ENCODE measurements around the gene EML4. TPM values are rescaled to one million over a fixed set of nuclear protein-coding genes. Genes with fewer than 3 reads are reported as not detected.

EML4 gene
- total and polyA plus RNA-seq, 10 of the 15 experiments (the other 5 are each of a cell fraction or from before 2014, with no cell fraction given) = 23.1 to 91.3 (median 77.4) TPM

DNA sequence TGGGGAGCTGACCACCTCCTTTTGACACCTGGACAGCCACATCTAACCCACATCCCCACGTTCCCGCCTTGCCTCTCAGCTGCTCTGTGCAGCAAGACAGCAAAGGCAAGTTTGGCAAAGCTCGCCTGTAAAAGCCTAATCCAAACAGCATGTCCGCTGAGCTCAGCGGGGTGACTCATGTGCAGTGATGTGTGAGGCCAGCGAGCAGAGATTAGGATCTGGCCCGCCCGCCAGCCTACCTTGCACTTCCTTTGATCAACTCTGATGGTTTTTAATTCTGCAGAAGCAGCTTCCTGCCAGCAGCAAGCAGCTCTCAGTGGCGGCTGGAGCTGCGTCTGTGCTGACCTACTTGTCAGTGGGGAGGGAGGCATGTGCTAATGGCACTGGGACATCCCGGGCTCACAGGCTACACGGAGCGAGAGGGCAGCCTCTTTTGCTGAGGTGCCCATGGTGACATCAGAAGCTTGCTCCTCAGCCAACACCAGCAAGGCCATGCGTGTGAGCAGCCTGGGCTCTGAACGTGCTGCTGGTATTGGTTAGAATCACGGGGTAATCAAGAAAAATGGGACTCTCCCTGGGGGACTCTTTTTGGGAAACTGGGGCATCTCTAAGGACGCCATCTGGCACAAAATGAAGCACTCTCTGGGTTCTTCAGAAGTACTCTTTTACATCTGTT, 36.0 kb upstream of the EML4 start (continued):
- no peak for TF ChIP-seq EP300 (IDR thresholded peaks at IDR 0.05; ENCODE audit: borderline replicate concordance in 1 of 2, control insufficient read depth in 1 of 2, low read depth in 2 of 2, low read length in 2 of 2)
- no peak for TF ChIP-seq MYC (IDR thresholded peaks at IDR 0.05; ENCODE audit: insufficient read depth, insufficient read length, insufficient replicate concordance, low read length, severe bottlenecking)
- TF ChIP-seq, protein P1, sequence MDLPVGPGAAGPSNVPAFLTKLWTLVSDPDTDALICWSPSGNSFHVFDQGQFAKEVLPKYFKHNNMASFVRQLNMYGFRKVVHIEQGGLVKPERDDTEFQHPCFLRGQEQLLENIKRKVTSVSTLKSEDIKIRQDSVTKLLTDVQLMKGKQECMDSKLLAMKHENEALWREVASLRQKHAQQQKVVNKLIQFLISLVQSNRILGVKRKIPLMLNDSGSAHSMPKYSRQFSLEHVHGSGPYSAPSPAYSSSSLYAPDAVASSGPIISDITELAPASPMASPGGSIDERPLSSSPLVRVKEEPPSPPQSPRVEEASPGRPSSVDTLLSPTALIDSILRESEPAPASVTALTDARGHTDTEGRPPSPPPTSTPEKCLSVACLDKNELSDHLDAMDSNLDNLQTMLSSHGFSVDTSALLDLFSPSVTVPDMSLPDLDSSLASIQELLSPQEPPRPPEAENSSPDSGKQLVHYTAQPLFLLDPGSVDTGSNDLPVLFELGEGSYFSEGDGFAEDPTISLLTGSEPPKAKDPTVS (IDR thresholded peaks at IDR 0.05; ENCODE audit: low read depth, low read length) = no peak
- TF ChIP-seq NFXL1 (IDR thresholded peaks at IDR 0.05; ENCODE audit: borderline replicate concordance) = no peak
- TF ChIP-seq ZNF274 (IDR thresholded peaks at IDR 0.05; ENCODE audit: insufficient read depth, insufficient read length) = no peak
- no peak for TF ChIP-seq RBBP5 (conservative IDR thresholded peaks at IDR 0.05)
- TF ChIP-seq, protein P2, sequence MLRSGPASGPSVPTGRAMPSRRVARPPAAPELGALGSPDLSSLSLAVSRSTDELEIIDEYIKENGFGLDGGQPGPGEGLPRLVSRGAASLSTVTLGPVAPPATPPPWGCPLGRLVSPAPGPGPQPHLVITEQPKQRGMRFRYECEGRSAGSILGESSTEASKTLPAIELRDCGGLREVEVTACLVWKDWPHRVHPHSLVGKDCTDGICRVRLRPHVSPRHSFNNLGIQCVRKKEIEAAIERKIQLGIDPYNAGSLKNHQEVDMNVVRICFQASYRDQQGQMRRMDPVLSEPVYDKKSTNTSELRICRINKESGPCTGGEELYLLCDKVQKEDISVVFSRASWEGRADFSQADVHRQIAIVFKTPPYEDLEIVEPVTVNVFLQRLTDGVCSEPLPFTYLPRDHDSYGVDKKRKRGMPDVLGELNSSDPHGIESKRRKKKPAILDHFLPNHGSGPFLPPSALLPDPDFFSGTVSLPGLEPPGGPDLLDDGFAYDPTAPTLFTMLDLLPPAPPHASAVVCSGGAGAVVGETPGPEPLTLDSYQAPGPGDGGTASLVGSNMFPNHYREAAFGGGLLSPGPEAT (IDR thresholded peaks at IDR 0.05; ENCODE audit: low read depth) = no peak
- TF ChIP-seq ZNF384 (IDR thresholded peaks at IDR 0.05; ENCODE audit: borderline replicate concordance, low read depth, low read length) = no peak
- no peak; the same call in 1 of the 2 replicates for TF ChIP-seq STAT1 (conservative IDR thresholded peaks at IDR 0.05)
- no peak for TF ChIP-seq SMARCA5 (IDR thresholded peaks at IDR 0.05)
- 0 out of 2 replicates have a peak, but pooled peaks have one; percentile 31 for TF ChIP-seq HDGF (IDR thresholded peaks at IDR 0.05)
- TF ChIP-seq, protein P3, sequence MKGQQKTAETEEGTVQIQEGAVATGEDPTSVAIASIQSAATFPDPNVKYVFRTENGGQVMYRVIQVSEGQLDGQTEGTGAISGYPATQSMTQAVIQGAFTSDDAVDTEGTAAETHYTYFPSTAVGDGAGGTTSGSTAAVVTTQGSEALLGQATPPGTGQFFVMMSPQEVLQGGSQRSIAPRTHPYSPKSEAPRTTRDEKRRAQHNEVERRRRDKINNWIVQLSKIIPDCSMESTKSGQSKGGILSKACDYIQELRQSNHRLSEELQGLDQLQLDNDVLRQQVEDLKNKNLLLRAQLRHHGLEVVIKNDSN (IDR thresholded peaks at IDR 0.05; ENCODE audit: borderline replicate concordance, extremely low read length, insufficient read depth, low read depth, low read length) = no peak
- TF ChIP-seq RELA (IDR thresholded peaks at IDR 0.05; ENCODE audit: borderline replicate concordance, partially characterized antibody) = no peak
- no peak for TF ChIP-seq SMAD1 (IDR thresholded peaks at IDR 0.05; ENCODE audit: low read depth, partially characterized antibody)
- TF ChIP-seq ASH2L (IDR thresholded peaks at IDR 0.05; ENCODE audit: borderline replicate concordance, low read depth) = no peak
- peak; percentile 66 for TF ChIP-seq EED (IDR thresholded peaks at IDR 0.05; ENCODE audit: low read depth)
- TF ChIP-seq, protein P4, sequence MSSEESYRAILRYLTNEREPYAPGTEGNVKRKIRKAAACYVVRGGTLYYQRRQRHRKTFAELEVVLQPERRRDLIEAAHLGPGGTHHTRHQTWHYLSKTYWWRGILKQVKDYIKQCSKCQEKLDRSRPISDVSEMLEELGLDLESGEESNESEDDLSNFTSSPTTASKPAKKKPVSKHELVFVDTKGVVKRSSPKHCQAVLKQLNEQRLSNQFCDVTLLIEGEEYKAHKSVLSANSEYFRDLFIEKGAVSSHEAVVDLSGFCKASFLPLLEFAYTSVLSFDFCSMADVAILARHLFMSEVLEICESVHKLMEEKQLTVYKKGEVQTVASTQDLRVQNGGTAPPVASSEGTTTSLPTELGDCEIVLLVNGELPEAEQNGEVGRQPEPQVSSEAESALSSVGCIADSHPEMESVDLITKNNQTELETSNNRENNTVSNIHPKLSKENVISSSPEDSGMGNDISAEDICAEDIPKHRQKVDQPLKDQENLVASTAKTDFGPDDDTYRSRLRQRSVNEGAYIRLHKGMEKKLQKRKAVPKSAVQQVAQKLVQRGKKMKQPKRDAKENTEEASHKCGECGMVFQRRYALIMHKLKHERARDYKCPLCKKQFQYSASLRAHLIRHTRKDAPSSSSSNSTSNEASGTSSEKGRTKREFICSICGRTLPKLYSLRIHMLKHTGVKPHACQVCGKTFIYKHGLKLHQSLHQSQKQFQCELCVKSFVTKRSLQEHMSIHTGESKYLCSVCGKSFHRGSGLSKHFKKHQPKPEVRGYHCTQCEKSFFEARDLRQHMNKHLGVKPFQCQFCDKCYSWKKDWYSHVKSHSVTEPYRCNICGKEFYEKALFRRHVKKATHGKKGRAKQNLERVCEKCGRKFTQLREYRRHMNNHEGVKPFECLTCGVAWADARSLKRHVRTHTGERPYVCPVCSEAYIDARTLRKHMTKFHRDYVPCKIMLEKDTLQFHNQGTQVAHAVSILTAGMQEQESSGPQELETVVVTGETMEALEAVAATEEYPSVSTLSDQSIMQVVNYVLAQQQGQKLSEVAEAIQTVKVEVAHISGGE (CRISPR knock-in tag; IDR thresholded peaks at IDR 0.05) = no peak
- TF ChIP-seq YBX1 (IDR thresholded peaks at IDR 0.05) = no peak
- TF ChIP-seq BHLHE40 (IDR thresholded peaks at IDR 0.05; ENCODE audit: borderline replicate concordance in 1 of 2, low read depth in 2 of 2, low read length in 1 of 2) = peak in 1 of 2 experiments; percentile 23; a peak in 1 of 4 replicates
- no peak for TF ChIP-seq PML (IDR thresholded peaks at IDR 0.05; ENCODE audit: low read length)
